WTC11 (cell line): ENCODE data around the gene IER2. TPM values are rescaled to one million over a fixed set of nuclear protein-coding genes. Genes with fewer than 3 reads are reported as not detected.

Experiments
- ATAC-seq: fragments of 200-7000 bp; cut with Tn5 transposase; 2 replicates; pipeline ENCODE4 v1.10.0; 2021; ENCODE audit warnings: mild to moderate bottlenecking, moderate library complexity
- CTCF ChIA-PET: fragments of 300-600 bp; sonication (Branson Sonifier 250); formaldehyde crosslinking; loops from one replicate; lab custom pipeline; 2021; ENCODE audit warnings: antibody characterized with exemption; lab: Charles Lee
- POLR2A ChIA-PET: fragments of 350-600 bp; sonication (Branson Sonifier 250); formaldehyde crosslinking; loops from one replicate; lab custom pipeline; 2021; ENCODE audit warnings: antibody characterized with exemption; lab: Charles Lee
- DNase-seq: peaks from one replicate; pipeline ENCODE4 v3.0.0; 2021; ENCODE audit warnings: low spot score
- H3K27ac Mint-ChIP-seq: 2 replicates; pipeline ENCODE4 v1.8.0; 2021; ENCODE audit warnings: mixed read lengths
- H3K27me3 Mint-ChIP-seq: 2 replicates; pipeline ENCODE4 v1.8.0; 2021; ENCODE audit warnings: low read depth, mild to moderate bottlenecking, moderate library complexity, mixed read lengths
- H3K36me3 Mint-ChIP-seq: 2 replicates; pipeline ENCODE4 v1.8.0; 2021; ENCODE audit warnings: mixed read lengths
- H3K4me1 Mint-ChIP-seq: 2 replicates; pipeline ENCODE4 v1.8.0; 2022; ENCODE audit warnings: mixed read lengths
- H3K4me3 Mint-ChIP-seq: 2 replicates; pipeline ENCODE4 v1.8.0; 2021; ENCODE audit warnings: mild to moderate bottlenecking, moderate library complexity, mixed read lengths
- H3K9me3 Mint-ChIP-seq: 2 replicates; pipeline ENCODE4 v1.8.0; 2021; ENCODE audit warnings: mixed read lengths
- E2F1 ChIP-seq: sonication (generic); formaldehyde crosslinking; IDR thresholded peaks from 2 replicates; pipeline ENCODE4 v1.8.0; 2022; ENCODE audit warnings: mild to moderate bottlenecking, missing genetic modification reagents
- FOXK1 ChIP-seq: sonication (generic); formaldehyde crosslinking; IDR thresholded peaks from 2 replicates; pipeline ENCODE4 v1.8.0; 2022; ENCODE audit warnings: mild to moderate bottlenecking, moderate library complexity, missing genetic modification reagents
- GABPB1 ChIP-seq: sonication (generic); formaldehyde crosslinking; IDR thresholded peaks from 2 replicates; pipeline ENCODE4 v1.8.1; 2023; ENCODE audit warnings: mild to moderate bottlenecking, missing genetic modification reagents
- HMGA2 ChIP-seq: fragments of 250-450 bp; sonication (Bioruptor Pico); IDR thresholded peaks from 2 replicates; pipeline ENCODE4 v1.4.0; 2021; ENCODE audit warnings: mild to moderate bottlenecking, moderate library complexity
- HMGXB4 ChIP-seq: sonication (generic); formaldehyde crosslinking; IDR thresholded peaks from 2 replicates; pipeline ENCODE4 v1.8.1; 2023; ENCODE audit warnings: mild to moderate bottlenecking, moderate library complexity, missing genetic modification reagents
- JAZF1 ChIP-seq: fragments of 250-450 bp; sonication (Bioruptor Pico); IDR thresholded peaks from 2 replicates; pipeline ENCODE4 v1.9.0; 2021; ENCODE audit warnings: moderate library complexity, mild to moderate bottlenecking, inconsistent platforms
- KAT7 ChIP-seq: sonication (generic); formaldehyde crosslinking; IDR thresholded peaks from 2 replicates; pipeline ENCODE4 v1.8.1; 2023; ENCODE audit warnings: missing genetic modification reagents, mild to moderate bottlenecking, borderline replicate concordance
- MLX ChIP-seq: sonication (generic); formaldehyde crosslinking; IDR thresholded peaks from 2 replicates; pipeline ENCODE4 v1.8.1; 2023; ENCODE audit warnings: mild to moderate bottlenecking, missing genetic modification reagents, moderate library complexity
- MYBL2 ChIP-seq: sonication (generic); formaldehyde crosslinking; IDR thresholded peaks from 2 replicates; pipeline ENCODE4 v1.8.1; 2023; ENCODE audit warnings: mild to moderate bottlenecking, moderate library complexity, missing genetic modification reagents
- NFE2L1 ChIP-seq: sonication (generic); formaldehyde crosslinking; IDR thresholded peaks from 2 replicates; pipeline ENCODE4 v1.8.1; 2023; ENCODE audit warnings: missing genetic modification reagents
- NFYB ChIP-seq: sonication (generic); formaldehyde crosslinking; conservative IDR thresholded peaks from 2 replicates; pipeline ENCODE4 v1.8.0; 2022; ENCODE audit warnings: low read depth, missing genetic modification reagents
- OVOL2 ChIP-seq: fragments of 250-450 bp; sonication (Bioruptor Pico); IDR thresholded peaks from 2 replicates; pipeline ENCODE4 v1.9.0; 2021; ENCODE audit warnings: mild to moderate bottlenecking, borderline replicate concordance
- USF2 ChIP-seq: sonication (generic); formaldehyde crosslinking; IDR thresholded peaks from 2 replicates; pipeline ENCODE4 v1.8.1; 2023; ENCODE audit warnings: mild to moderate bottlenecking, missing genetic modification reagents, moderate library complexity
- ZBTB43 ChIP-seq: sonication (generic); formaldehyde crosslinking; IDR thresholded peaks from 2 replicates; pipeline ENCODE4 v1.8.1; 2023; ENCODE audit warnings: mild to moderate bottlenecking, missing genetic modification reagents
- ZNF138 ChIP-seq: sonication (generic); formaldehyde crosslinking; conservative IDR thresholded peaks from 2 replicates; pipeline ENCODE4 v1.8.1; 2022; ENCODE audit warnings: mild to moderate bottlenecking, moderate library complexity, missing genetic modification reagents
- ZNF263 ChIP-seq: sonication (generic); formaldehyde crosslinking; IDR thresholded peaks from 2 replicates; pipeline ENCODE4 v1.8.1; 2022; ENCODE audit warnings: low read depth, mild to moderate bottlenecking, moderate library complexity, missing genetic modification reagents
- ZNF281 ChIP-seq: sonication (generic); formaldehyde crosslinking; IDR thresholded peaks from 2 replicates; pipeline ENCODE4 v1.8.0; 2023; ENCODE audit warnings: mild to moderate bottlenecking, missing genetic modification reagents
- ZNF416 ChIP-seq: fragments of 250-450 bp; sonication (Bioruptor Pico); IDR thresholded peaks from 2 replicates; pipeline ENCODE4 v1.9.0; 2021; ENCODE audit warnings: mild to moderate bottlenecking, inconsistent platforms
- total RNA-seq: library from RNA; stranded (reverse); gene quantifications from 3 replicates; pipeline ENCODE4 v1.2.3, GENCODE V29; 2021

Gene IER2
- total RNA-seq, 1 experiment from 2014 or later, result 138 TPM

- ChIA-PET CTCF (interaction anchor here (0.6 to 3.5 kb wide), 10 partner anchors 9 to 634 kb away, joined by 3 to 42 read pairs (median 4); partner anchors contain the start of genes IER2, NACC1 and STX10), POLR2A (interaction anchor here (0.5 to 8.6 kb wide), 5 partner anchors 10 to 1914 kb away, joined by 3 to 167 read pairs (median 13); partner anchors contain the start of genes IER2 and STX10)
- ATAC-seq (peak; percentile 15), DNase-seq (peak; percentile 80)
- H3K27me3 Mint-ChIP-seq, result no peaks in the 10 kb centered on the region
- TF ChIP-seq ZNF281 (peak; percentile 86; the same call in 1 of the 2 replicates), OVOL2 (CRISPR knock-in tag) (no peak), ZNF416 (CRISPR knock-in tag) (no peak), E2F1 (CRISPR knock-in tag) (no peak), NFYB (no peak), HMGXB4 (peak; percentile 20; the same call in 1 of the 2 replicates), HMGA2 (CRISPR knock-in tag) (no peak), MYBL2 (CRISPR knock-in tag) (no peak), NFE2L1 (no peak)
- H3K27ac Mint-ChIP-seq, result peak overlapping the region; percentile 100
- H3K9me3 Mint-ChIP-seq, result no peaks in the 10 kb centered on the region
- H3K36me3 Mint-ChIP-seq, result no peaks in the 10 kb centered on the region
- H3K4me3 Mint-ChIP-seq, result peak overlapping the region; percentile 69
- peaks cover 59% of the 10 kb centered on the region for H3K4me1 Mint-ChIP-seq
Observed at GRCh38 chr19:13163609-13164342, 13.6 kb downstream of the IER2 start.

- ChIA-PET POLR2A (interaction anchor here (0.5 to 8.6 kb wide), 9 partner anchors 10 to 51 kb away, joined by 3 to 167 read pairs (median 4); partner anchors contain the start of genes IER2, NACC1 and STX10), CTCF (interaction anchor here (0.6 to 3.5 kb wide), 11 partner anchors 9 to 633 kb away, joined by 3 to 42 read pairs (median 4); partner anchors contain the start of genes IER2, NACC1 and STX10)
- Mint-ChIP-seq H3K27ac (peak overlapping the region; percentile 100), H3K4me3 (peak overlapping the region; percentile 69), H3K36me3 (no peaks in the 10 kb centered on the region), H3K9me3 (no peaks in the 10 kb centered on the region), H3K4me1 (peaks cover 66% of the 10 kb centered on the region), H3K27me3 (no peaks in the 10 kb centered on the region)
- ATAC-seq, result peak; percentile 50
- peak; percentile 91 for DNase-seq
- peak; percentile 93 for TF ChIP-seq ZNF263 (CRISPR knock-in tag)
- peak; percentile 55 for TF ChIP-seq USF2 (CRISPR knock-in tag)
- no peak for TF ChIP-seq JAZF1 (CRISPR knock-in tag)
- 0 out of 2 replicates have a peak, but pooled peaks have one; percentile 48 for TF ChIP-seq ZNF138 (CRISPR knock-in tag)
- TF ChIP-seq MLX (CRISPR knock-in tag), result no peak
- TF ChIP-seq ZBTB43, result peak; percentile 87; the same call in 1 of the 2 replicates
- TF ChIP-seq FOXK1, result peak; percentile 87
- TF ChIP-seq NFE2L1, result peak; percentile 68; the same call in 1 of the 2 replicates
- no peak for TF ChIP-seq KAT7 (CRISPR knock-in tag)
- TF ChIP-seq GABPB1, result peak; percentile 66; the same call in 1 of the 2 replicates
Observed at GRCh38 chr19:13164343-13165161, 14.3 kb downstream of the IER2 start.
